ENCODE data around the gene ZNF584.

ZNF584 gene

GRCh38 chr19:58392945-58393724 lies 15.3 kb upstream of the ZNF584 start:
- H3K27me3 Mint-ChIP-seq = no peaks in the 10 kb centered on the region
- peaks cover 55% of the 10 kb centered on the region for H3K36me3 Mint-ChIP-seq (ENCODE audit: insufficient read depth)
- H3K4me3 Mint-ChIP-seq = no peak overlapping the region
- H3K4me1 Mint-ChIP-seq = peaks cover 21% of the 10 kb centered on the region
- H3K9me3 Mint-ChIP-seq = no peaks in the 10 kb centered on the region
- ATAC-seq (replicated peaks; ENCODE audit: extremely low read depth, poor library complexity, severe bottlenecking) (no peak), DNase-seq (ENCODE audit: low spot score in 2 of 2) (no peak)
- no peak overlapping the region for H3K27ac Mint-ChIP-seq (ENCODE audit: low read depth)

GRCh38 chr19:58393725-58394033 lies 14.8 kb upstream of the ZNF584 start:
- DNase-seq (ENCODE audit: low spot score in 2 of 2) (no peak), ATAC-seq (replicated peaks; ENCODE audit: extremely low read depth, poor library complexity, severe bottlenecking) (no peak)
- Mint-ChIP-seq H3K4me1 (peaks cover 19% of the 10 kb centered on the region), H3K36me3 (ENCODE audit: insufficient read depth) (peaks cover 51% of the 10 kb centered on the region), H3K27ac (ENCODE audit: low read depth) (no peak overlapping the region), H3K27me3 (no peaks in the 10 kb centered on the region), H3K4me3 (no peak overlapping the region), H3K9me3 (no peaks in the 10 kb centered on the region)

GRCh38 chr19:58394821-58395219 lies 13.6 kb upstream of the ZNF584 start:
- no peak overlapping the region for H3K27ac Mint-ChIP-seq (ENCODE audit: low read depth)
- H3K36me3 Mint-ChIP-seq (ENCODE audit: insufficient read depth) = peaks cover 43% of the 10 kb centered on the region
- no peaks in the 10 kb centered on the region for H3K9me3 Mint-ChIP-seq
- H3K4me1 Mint-ChIP-seq = peaks cover 19% of the 10 kb centered on the region
- ATAC-seq (replicated peaks; ENCODE audit: extremely low read depth, poor library complexity, severe bottlenecking) (no peak), DNase-seq (ENCODE audit: low spot score in 2 of 2) (no peak)
- no peaks in the 10 kb centered on the region for H3K27me3 Mint-ChIP-seq
- no peak overlapping the region for H3K4me3 Mint-ChIP-seq

GRCh38 chr19:58395220-58395978 lies 13.1 kb upstream of the ZNF584 start, which contains the start of gene RNF225:
RNF225 (plus strand) TSS chr19:58395656; CDS start chr19:58396090, 434 bp downstream.
- DNase-seq (ENCODE audit: low spot score in 2 of 2) (no peak), ATAC-seq (replicated peaks; ENCODE audit: extremely low read depth, poor library complexity, severe bottlenecking) (no peak)
- no peaks in the 10 kb centered on the region for H3K9me3 Mint-ChIP-seq
- H3K4me3 Mint-ChIP-seq = no peak within 1 kb of the TSS
- peaks cover 19% of the 10 kb centered on the region for H3K4me1 Mint-ChIP-seq
- peaks cover 39% of the 10 kb centered on the region for H3K36me3 Mint-ChIP-seq (ENCODE audit: insufficient read depth)
- no peaks in the 10 kb centered on the region for H3K27me3 Mint-ChIP-seq
- no peak within 1 kb of the TSS for H3K27ac Mint-ChIP-seq (ENCODE audit: low read depth)

GRCh38 chr19:58395979-58396627 lies 12.3 kb upstream of the ZNF584 start:
- Mint-ChIP-seq H3K4me3 (no peak overlapping the region), H3K27me3 (no peaks in the 10 kb centered on the region), H3K36me3 (ENCODE audit: insufficient read depth) (peaks cover 32% of the 10 kb centered on the region), H3K27ac (ENCODE audit: low read depth) (no peak overlapping the region), H3K4me1 (peaks cover 17% of the 10 kb centered on the region), H3K9me3 (no peaks in the 10 kb centered on the region)
- ATAC-seq (replicated peaks; ENCODE audit: extremely low read depth, poor library complexity, severe bottlenecking) = no peak
- DNase-seq (ENCODE audit: low spot score in 2 of 2) = no peak

GRCh38 chr19:58396691-58397532 lies 11.5 kb upstream of the ZNF584 start:
- Mint-ChIP-seq H3K4me3 (no peak overlapping the region), H3K4me1 (peaks cover 21% of the 10 kb centered on the region), H3K27ac (ENCODE audit: low read depth) (no peak overlapping the region), H3K36me3 (ENCODE audit: insufficient read depth) (peaks cover 29% of the 10 kb centered on the region), H3K9me3 (no peaks in the 10 kb centered on the region), H3K27me3 (no peaks in the 10 kb centered on the region)
- ATAC-seq (replicated peaks; ENCODE audit: extremely low read depth, poor library complexity, severe bottlenecking) = no peak
- no peak for DNase-seq (ENCODE audit: low spot score in 2 of 2)

- ATAC-seq (replicated peaks; ENCODE audit: extremely low read depth, poor library complexity, severe bottlenecking) = no peak
- no peak for DNase-seq (ENCODE audit: low spot score in 2 of 2)
- Mint-ChIP-seq H3K4me1 (peaks cover 21% of the 10 kb centered on the region), H3K36me3 (ENCODE audit: insufficient read depth) (peaks cover 25% of the 10 kb centered on the region), H3K4me3 (no peak overlapping the region), H3K27ac (ENCODE audit: low read depth) (no peak overlapping the region), H3K9me3 (no peaks in the 10 kb centered on the region), H3K27me3 (no peaks in the 10 kb centered on the region)
These were observed 10.9 kb upstream of the ZNF584 start for GRCh38 chr19:58397533-58398037.

GRCh38 chr19:58398087-58398486 lies 10.4 kb upstream of the ZNF584 start:
- H3K9me3 Mint-ChIP-seq = no peaks in the 10 kb centered on the region
- ATAC-seq (replicated peaks; ENCODE audit: extremely low read depth, poor library complexity, severe bottlenecking) (no peak), DNase-seq (ENCODE audit: low spot score in 2 of 2) (no peak)
- H3K27me3 Mint-ChIP-seq = no peaks in the 10 kb centered on the region
- H3K27ac Mint-ChIP-seq (ENCODE audit: low read depth) = no peak overlapping the region
- H3K36me3 Mint-ChIP-seq (ENCODE audit: insufficient read depth) = peaks cover 20% of the 10 kb centered on the region
- H3K4me1 Mint-ChIP-seq = peaks cover 21% of the 10 kb centered on the region
- H3K4me3 Mint-ChIP-seq = no peak overlapping the region

- no peak overlapping the region for H3K4me3 Mint-ChIP-seq
- ATAC-seq (replicated peaks; ENCODE audit: extremely low read depth, poor library complexity, severe bottlenecking) = no peak
- H3K9me3 Mint-ChIP-seq = no peaks in the 10 kb centered on the region
- H3K36me3 Mint-ChIP-seq (ENCODE audit: insufficient read depth) = peaks cover 20% of the 10 kb centered on the region
- peaks cover 19% of the 10 kb centered on the region for H3K4me1 Mint-ChIP-seq
- no peak for DNase-seq (ENCODE audit: low spot score in 2 of 2)
- no peaks in the 10 kb centered on the region for H3K27me3 Mint-ChIP-seq
- no peak overlapping the region for H3K27ac Mint-ChIP-seq (ENCODE audit: low read depth)
These were observed 9.9 kb upstream of the ZNF584 start for GRCh38 chr19:58398545-58398944.

GRCh38 chr19:58399903-58400302 lies 8.5 kb upstream of the ZNF584 start:
- no peak for DNase-seq (ENCODE audit: low spot score in 2 of 2)
- Mint-ChIP-seq H3K9me3 (no peaks in the 10 kb centered on the region), H3K4me1 (peaks cover 9% of the 10 kb centered on the region), H3K27me3 (no peaks in the 10 kb centered on the region), H3K4me3 (no peak overlapping the region), H3K27ac (ENCODE audit: low read depth) (peak overlapping the region; percentile 94), H3K36me3 (ENCODE audit: insufficient read depth) (peaks cover 13% of the 10 kb centered on the region)
- no peak for ATAC-seq (replicated peaks; ENCODE audit: extremely low read depth, poor library complexity, severe bottlenecking)

GRCh38 chr19:58400316-58400915 lies 8.0 kb upstream of the ZNF584 start:
- peak overlapping the region; percentile 94 for H3K27ac Mint-ChIP-seq (ENCODE audit: low read depth)

More at GRCh38 chr19:58400316-58400915, 8.0 kb upstream of the ZNF584 start:
- H3K36me3 Mint-ChIP-seq (ENCODE audit: insufficient read depth) = peaks cover 10% of the 10 kb centered on the region
- peak overlapping the region; percentile 80 for H3K4me3 Mint-ChIP-seq
- H3K9me3 Mint-ChIP-seq = no peaks in the 10 kb centered on the region
- DNase-seq (ENCODE audit: low spot score in 2 of 2) = no peak
- H3K27me3 Mint-ChIP-seq = no peaks in the 10 kb centered on the region
- H3K4me1 Mint-ChIP-seq = peaks cover 9% of the 10 kb centered on the region
- no peak for ATAC-seq (replicated peaks; ENCODE audit: extremely low read depth, poor library complexity, severe bottlenecking)

All from central memory CD8-positive, alpha-beta T cell (primary cell).